ENCODE data around the gene GRAMD1B. TPM values are rescaled to one million over a fixed set of nuclear protein-coding genes. Genes with fewer than 3 reads are reported as not detected.

GRAMD1B gene
- total RNA-seq, 1 experiment from 2014 or later, result 82.1 TPM

- H3K4me2 ChIP-seq (ENCODE audit: low read length), result no peak overlapping the region
- H3K9ac ChIP-seq (ENCODE audit: low read length), result no peak overlapping the region
- H3F3A ChIP-seq (ENCODE audit: low read length, unreplicated experiment), result no peaks in the 10 kb centered on the region
- H3K27me3 ChIP-seq (ENCODE audit: low read length), result no peaks in the 10 kb centered on the region
- no peak overlapping the region for H3K4me3 ChIP-seq (ENCODE audit: low read length)
- intact Hi-C loops (cut with micrococcal nuclease), result no loop called here
- ChIA-PET CTCF (no interaction called here), POLR2A (ENCODE audit: unreplicated experiment) (no interaction called here)
- no peak overlapping the region for H2AFZ ChIP-seq (ENCODE audit: low read length)
- H3K4me1 ChIP-seq (ENCODE audit: insufficient read depth, low read length), result no peaks in the 10 kb centered on the region
- no peak overlapping the region for H3K27ac ChIP-seq (ENCODE audit: low read length)
- H3K36me3 ChIP-seq (ENCODE audit: low read depth, low read length), result peaks cover 57% of the 10 kb centered on the region
- DNase-seq (peak; percentile 17), ATAC-seq (0 out of 2 replicates have a peak, but pooled peaks have one; percentile 20)
- BruUV-seq (replicated peaks), result no TSS peak
- no peaks in the 10 kb centered on the region for H3K9me3 ChIP-seq (ENCODE audit: low read length)
- no peaks in the 10 kb centered on the region for H3K9me2 ChIP-seq (replicated peaks; ENCODE audit: low read length)
- no peaks in the 10 kb centered on the region for H4K20me1 ChIP-seq (ENCODE audit: low read length)
- H3K79me2 ChIP-seq (ENCODE audit: low read length), result no peaks in the 10 kb centered on the region
- TF ChIP-seq EZH2phosphoT487 (IDR thresholded peaks at IDR 0.05; ENCODE audit: borderline replicate concordance, low read length) (no peak), CTCF (conservative IDR thresholded peaks at IDR 0.05; ENCODE audit: low read depth, low read length) (peak; percentile 44; the same call in 1 of the 2 replicates)
Observed at GRCh38 chr11:123597859-123598258, 167.8 kb downstream of the GRAMD1B start.

- Histone ChIP-seq H3K4me1 (ENCODE audit: insufficient read depth, low read length) (no peaks in the 10 kb centered on the region), H3K27me3 (ENCODE audit: low read length) (no peaks in the 10 kb centered on the region), H3K4me2 (ENCODE audit: low read length) (no peak overlapping the region), H3K36me3 (ENCODE audit: low read depth, low read length) (peaks cover 57% of the 10 kb centered on the region), H3F3A (ENCODE audit: low read length, unreplicated experiment) (no peaks in the 10 kb centered on the region), H2AFZ (ENCODE audit: low read length) (no peak overlapping the region), H3K79me2 (ENCODE audit: low read length) (no peaks in the 10 kb centered on the region), H3K9me2 (replicated peaks; ENCODE audit: low read length) (no peaks in the 10 kb centered on the region), H3K9ac (ENCODE audit: low read length) (no peak overlapping the region), H4K20me1 (ENCODE audit: low read length) (no peaks in the 10 kb centered on the region), H3K27ac (ENCODE audit: low read length) (no peak overlapping the region), H3K4me3 (ENCODE audit: low read length) (no peak overlapping the region), H3K9me3 (ENCODE audit: low read length) (no peaks in the 10 kb centered on the region)
- CTCF ChIA-PET, result no interaction called here
- no TSS peak for BruUV-seq (replicated peaks)
- DNase-seq (no peak), ATAC-seq (no peak)
- intact Hi-C loops (cut with micrococcal nuclease), result no loop called here
- POLR2A ChIA-PET (ENCODE audit: unreplicated experiment), result no interaction called here
- TF ChIP-seq EZH2phosphoT487 (IDR thresholded peaks at IDR 0.05; ENCODE audit: borderline replicate concordance, low read length) (no peak), CTCF (conservative IDR thresholded peaks at IDR 0.05; ENCODE audit: low read depth, low read length) (no peak), EZH2 (IDR thresholded peaks at IDR 0.05; ENCODE audit: low read length, unreplicated experiment) (no peak)
Observed at GRCh38 chr11:123601136-123601535, 171.1 kb downstream of the GRAMD1B start.

- Histone ChIP-seq H3K4me3 (ENCODE audit: low read length) (no peak overlapping the region), H3F3A (ENCODE audit: low read length, unreplicated experiment) (no peaks in the 10 kb centered on the region), H4K20me1 (ENCODE audit: low read length) (no peaks in the 10 kb centered on the region), H3K27ac (ENCODE audit: low read length) (no peak overlapping the region), H3K9me3 (ENCODE audit: low read length) (no peaks in the 10 kb centered on the region), H2AFZ (ENCODE audit: low read length) (no peak overlapping the region), H3K4me2 (ENCODE audit: low read length) (no peak overlapping the region), H3K79me2 (ENCODE audit: low read length) (no peaks in the 10 kb centered on the region), H3K9ac (ENCODE audit: low read length) (no peak overlapping the region), H3K27me3 (ENCODE audit: low read length) (no peaks in the 10 kb centered on the region), H3K36me3 (ENCODE audit: low read depth, low read length) (peaks cover 62% of the 10 kb centered on the region), H3K4me1 (ENCODE audit: insufficient read depth, low read length) (no peaks in the 10 kb centered on the region), H3K9me2 (replicated peaks; ENCODE audit: low read length) (no peaks in the 10 kb centered on the region)
- ATAC-seq, result no peak
- ChIA-PET CTCF (no interaction called here), POLR2A (ENCODE audit: unreplicated experiment) (no interaction called here)
- BruUV-seq (replicated peaks), result no TSS peak
- intact Hi-C loops (cut with micrococcal nuclease), result no loop called here
- no peak for DNase-seq
- no peak for TF ChIP-seq EZH2phosphoT487 (IDR thresholded peaks at IDR 0.05; ENCODE audit: borderline replicate concordance, low read length)
Observed at GRCh38 chr11:123601743-123602142, 171.7 kb downstream of the GRAMD1B start.
